ENCODE measurements around the gene NLGN2.

Gene NLGN2

DNA sequence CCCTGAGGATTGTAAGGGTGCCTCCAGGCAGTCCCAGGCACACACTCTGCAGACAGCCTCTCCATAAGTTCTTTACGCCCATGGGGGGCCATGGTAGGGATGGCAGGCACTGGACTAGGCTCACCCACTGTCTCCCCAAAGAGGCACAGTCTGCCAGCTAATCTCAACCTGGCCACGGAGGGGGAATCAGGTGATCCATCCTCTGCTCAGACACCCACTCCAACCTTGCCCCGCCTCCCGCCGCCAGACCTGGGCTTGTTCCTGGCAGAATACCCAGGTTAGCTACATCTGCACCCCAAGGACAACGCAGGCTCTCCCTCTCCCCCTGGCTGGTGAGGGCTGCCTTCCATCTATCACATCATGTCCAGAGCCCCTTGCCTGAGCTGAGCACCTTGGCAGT, 1.2 kb downstream of the NLGN2 start:
- no peak for DNase-seq
- in situ Hi-C loops (cut with MboI; ENCODE audit: low pct_unique_long_range_greater_than_20kb, low sequenced_read_pairs): no loop called here

DNA sequence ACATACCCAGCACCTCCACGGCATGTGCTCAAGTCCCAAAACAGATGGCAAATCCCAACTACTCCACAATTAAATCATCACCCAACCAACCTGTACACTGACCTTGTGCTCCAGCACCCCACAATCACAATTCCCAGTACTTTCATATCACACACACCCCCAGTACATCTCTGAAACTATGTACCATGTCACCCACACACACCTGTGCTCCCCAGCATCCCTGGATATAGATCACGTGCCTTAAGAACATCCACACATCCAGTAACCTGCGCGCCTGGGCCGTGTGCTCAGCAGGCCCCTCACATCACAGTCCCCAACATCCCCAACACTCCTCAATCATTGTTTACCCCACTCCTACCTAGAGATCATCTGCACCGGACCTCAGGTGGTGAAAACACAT, 2.1 kb downstream of the NLGN2 start:
- DNase-seq: no peak
- in situ Hi-C loops (cut with MboI; ENCODE audit: low pct_unique_long_range_greater_than_20kb, low sequenced_read_pairs): no loop called here

DNA sequence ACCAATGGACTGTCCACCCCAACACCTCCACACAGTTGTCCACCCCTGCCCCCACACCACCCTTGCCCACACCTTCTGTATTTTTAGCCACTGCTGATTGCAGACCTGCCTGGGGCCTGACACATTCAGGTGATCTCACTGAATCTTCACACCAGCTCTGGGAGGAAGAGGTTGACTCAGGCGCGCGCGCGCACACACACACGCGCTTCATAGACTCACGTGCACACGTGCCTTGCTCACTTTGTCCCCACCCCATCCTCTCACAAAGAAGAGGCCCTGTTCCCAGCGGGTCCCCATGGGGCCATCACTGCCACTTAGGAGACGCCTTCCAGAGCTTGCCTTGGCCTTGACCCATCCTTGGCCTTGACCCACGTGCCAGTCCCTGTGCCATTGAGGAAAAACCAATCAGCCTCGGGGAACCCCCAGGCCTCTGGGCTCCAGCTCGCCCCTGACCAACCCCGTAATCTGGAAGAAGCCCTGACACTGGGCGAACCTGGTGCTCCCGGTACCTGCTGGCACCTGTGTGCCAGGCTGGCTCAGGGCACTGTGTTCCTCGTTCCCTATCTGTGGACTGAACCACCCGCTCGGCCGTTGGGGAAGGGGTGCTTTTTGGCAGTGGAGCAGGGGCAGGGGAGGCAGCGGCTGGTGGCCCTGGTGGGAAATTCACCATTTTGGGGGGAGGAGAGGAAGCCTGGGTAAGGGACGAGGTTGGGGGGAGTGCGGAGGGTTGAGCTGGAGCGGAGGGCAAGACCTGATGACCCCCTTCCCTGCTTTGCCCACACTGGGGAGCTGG, 3.2 kb downstream of the NLGN2 start:
- in situ Hi-C loops (cut with MboI; ENCODE audit: low pct_unique_long_range_greater_than_20kb, low sequenced_read_pairs): no loop called here
- no peak for DNase-seq

DNA sequence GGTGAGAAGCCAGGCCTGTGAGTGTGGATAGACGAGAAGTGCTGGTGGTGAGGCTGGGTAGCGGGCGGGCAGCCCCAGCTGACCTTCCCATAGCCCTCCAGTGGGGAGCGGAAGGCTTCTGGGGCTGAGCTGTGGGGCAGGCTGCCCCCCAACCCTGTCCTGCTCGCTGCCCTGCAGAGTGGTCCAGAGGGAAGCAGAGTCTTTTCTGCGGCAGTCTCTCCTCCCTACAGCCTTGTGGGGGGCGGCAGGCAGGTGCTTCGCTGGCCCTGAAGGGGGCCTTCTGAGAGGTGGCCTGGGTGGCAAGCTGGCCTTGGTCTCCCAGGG, 3.7 kb downstream of the NLGN2 start:
- DNase-seq: no peak
- in situ Hi-C loops (cut with MboI; ENCODE audit: low pct_unique_long_range_greater_than_20kb, low sequenced_read_pairs): no loop called here

DNA sequence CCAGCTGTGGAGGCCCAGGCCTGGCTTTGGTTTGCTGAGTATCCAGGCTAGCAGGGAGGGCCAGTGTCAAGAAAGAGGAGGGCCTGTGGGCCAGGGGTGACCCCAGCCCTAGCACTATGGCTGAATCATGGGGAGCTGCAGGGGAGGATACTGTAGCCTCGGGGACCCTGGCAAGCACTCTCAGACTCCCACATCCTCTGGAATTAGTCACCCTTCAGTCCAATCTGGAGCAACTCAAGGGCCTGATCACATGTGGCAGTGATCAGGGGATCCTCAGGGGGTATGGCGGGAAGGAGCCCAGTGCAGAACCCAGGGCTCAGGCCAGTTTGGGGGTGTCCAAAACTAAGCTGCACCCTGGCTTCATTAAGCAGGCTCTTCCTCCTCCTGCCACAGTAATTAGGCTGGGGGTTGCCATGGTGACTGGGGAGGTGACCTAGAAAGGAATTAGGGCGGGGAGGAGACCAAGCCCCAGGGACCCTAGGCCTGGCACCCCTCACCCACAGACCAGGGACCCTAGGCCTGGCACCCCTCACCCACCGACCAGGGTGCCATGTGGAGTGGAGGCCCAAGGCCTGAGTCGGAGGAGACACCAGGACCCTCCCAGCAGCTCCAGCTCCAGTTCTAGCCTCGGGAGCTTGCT, 5.8 kb downstream of the NLGN2 start:
- DNase-seq: no peak
- in situ Hi-C loops (cut with MboI; ENCODE audit: low pct_unique_long_range_greater_than_20kb, low sequenced_read_pairs): no loop called here

DNA sequence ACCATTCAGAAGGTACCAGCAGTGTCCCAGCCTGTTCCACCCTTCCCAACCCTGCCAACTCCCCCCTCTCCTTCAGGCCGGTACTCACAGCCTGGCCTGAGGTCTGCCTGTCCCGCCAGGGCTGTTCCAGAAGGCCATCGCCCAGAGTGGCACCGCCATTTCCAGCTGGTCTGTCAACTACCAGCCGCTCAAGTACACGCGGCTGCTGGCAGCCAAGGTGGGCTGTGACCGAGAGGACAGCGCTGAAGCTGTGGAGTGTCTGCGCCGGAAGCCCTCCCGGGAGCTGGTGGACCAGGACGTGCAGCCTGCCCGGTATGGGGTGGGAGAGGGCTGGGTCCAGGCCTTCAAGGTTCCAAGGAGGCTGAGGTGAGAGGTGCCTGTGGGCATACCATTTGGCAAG, 7.2 kb downstream of the NLGN2 start:
- DNase-seq: no peak
- in situ Hi-C loops (cut with MboI; ENCODE audit: low pct_unique_long_range_greater_than_20kb, low sequenced_read_pairs): no loop called here

DNA sequence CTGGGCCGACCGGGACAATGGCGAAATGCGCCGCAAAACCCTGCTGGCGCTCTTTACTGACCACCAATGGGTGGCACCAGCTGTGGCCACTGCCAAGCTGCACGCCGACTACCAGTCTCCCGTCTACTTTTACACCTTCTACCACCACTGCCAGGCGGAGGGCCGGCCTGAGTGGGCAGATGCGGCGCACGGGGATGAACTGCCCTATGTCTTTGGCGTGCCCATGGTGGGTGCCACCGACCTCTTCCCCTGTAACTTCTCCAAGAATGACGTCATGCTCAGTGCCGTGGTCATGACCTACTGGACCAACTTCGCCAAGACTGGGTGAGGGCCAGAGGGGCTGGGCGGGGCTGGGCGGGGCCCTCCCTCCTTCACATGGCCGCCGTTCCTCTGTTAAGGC, 8.1 kb downstream of the NLGN2 start:
- in situ Hi-C loops (cut with MboI; ENCODE audit: low pct_unique_long_range_greater_than_20kb, low sequenced_read_pairs): no loop called here
- no peak for DNase-seq

DNA sequence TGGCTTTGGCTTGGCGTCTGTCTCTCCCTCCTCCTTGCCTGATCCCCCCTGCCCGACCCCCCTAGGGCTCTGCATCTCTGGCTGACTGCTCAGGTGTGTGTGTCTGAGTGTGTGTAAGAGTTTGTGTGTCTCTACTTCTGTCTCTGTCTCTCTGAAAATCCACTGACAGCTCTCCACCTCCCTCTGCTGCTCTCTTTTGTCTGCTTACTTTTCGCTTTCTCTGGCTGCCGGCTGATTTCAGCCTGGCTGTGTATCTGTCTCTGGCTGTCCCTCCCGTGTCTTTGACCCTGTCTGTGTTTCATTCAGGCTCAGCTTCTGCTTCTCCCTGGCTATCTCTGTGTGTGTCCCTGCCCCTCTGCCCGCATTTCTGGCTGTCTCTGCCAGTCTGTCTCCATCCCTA, 8.7 kb downstream of the NLGN2 start:
- in situ Hi-C loops (cut with MboI; ENCODE audit: low pct_unique_long_range_greater_than_20kb, low sequenced_read_pairs): no loop called here
- DNase-seq: no peak

DNA sequence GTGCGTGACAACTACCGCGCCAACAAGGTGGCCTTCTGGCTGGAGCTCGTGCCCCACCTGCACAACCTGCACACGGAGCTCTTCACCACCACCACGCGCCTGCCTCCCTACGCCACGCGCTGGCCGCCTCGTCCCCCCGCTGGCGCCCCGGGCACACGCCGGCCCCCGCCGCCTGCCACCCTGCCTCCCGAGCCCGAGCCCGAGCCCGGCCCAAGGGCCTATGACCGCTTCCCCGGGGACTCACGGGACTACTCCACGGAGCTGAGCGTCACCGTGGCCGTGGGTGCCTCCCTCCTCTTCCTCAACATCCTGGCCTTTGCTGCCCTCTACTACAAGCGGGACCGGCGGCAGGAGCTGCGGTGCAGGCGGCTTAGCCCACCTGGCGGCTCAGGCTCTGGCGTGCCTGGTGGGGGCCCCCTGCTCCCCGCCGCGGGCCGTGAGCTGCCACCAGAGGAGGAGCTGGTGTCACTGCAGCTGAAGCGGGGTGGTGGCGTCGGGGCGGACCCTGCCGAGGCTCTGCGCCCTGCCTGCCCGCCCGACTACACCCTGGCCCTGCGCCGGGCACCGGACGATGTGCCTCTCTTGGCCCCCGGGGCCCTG, 9.5 kb downstream of the NLGN2 start:
- in situ Hi-C loops (cut with MboI; ENCODE audit: low pct_unique_long_range_greater_than_20kb, low sequenced_read_pairs): no loop called here

DNA sequence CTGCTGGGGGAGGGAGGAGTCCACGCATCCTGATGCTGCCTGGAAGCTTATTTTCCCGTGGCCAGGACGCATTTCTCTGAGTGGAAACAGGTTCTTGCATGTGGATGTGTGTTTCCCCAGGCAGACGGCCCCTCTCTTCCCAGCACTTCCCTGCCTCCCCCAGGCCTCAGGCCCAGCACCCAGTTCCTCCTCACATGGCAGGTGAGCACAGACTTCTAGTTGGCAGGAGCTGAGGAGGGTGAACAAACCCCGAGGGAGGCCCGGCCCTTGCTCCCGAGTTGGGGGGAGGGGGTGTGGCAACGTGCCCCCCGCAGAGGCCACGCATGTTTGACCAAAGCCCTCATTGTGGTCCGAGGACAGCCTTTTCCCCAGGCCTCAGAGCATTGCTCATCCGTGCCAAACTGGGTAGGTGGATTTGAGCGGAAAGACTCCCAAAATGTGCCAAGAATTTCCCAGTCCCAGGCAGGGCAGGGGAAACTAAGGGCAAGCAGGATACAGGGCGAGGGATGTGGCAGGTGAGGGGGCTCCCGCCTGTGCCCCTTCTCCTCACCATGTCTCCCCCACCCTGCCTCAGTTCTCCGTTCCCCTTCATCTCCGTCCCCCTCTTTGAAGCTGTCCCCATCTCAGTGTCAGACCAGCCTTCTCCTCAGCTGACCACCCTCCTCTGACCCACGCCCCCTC, 11.0 kb downstream of the NLGN2 start:
- DNase-seq: no peak
- in situ Hi-C loops (cut with MboI; ENCODE audit: low pct_unique_long_range_greater_than_20kb, low sequenced_read_pairs): no loop called here

More for the DNA sequence above, 9.5 kb downstream of the NLGN2 start:
- no peak for DNase-seq

DNA sequence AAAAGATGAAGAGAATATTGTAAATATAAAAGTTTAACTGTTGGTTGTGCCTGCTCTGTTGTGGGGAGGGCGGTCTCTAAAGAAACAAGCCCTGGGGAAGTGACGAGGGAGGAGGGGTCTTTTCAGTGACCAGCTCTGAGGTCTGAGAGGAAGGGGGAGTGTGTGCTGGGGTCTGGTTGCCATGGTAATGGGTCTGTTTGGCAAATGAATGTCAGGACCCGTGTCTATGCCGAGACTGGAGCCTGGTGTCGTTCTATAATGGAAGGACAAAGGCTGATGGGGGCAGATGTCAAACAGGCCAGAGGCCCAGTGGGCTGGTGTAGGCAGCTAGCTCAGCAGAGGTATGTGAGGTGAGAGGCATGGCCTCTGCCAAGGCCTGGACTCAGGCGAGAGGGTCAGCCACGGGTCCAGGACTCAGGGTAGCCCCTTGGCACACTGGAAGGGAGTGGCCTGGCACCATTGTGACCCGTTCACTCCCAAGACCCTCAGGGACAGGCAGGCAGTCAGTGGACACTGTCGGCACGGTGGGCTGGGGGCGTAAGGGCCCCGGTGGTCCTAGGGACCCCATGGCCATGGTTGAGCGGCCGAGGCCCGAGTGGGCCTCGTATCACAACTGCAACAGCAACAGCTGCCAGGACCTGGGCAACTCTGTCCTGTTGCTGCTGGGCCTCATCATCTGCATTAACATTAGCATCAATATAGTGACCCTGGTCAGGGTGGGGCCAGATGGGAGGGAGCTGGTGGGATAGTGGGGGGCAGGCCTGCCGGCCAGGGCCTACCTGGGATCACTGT, 12.4 kb downstream of the NLGN2 start, which contains the start of gene SPEM1:
Gene SPEM1 (plus strand): TSS at position 506 of the 792 bp plus-strand sequence. CDS start 61 bp downstream, at position 567.
- DNase-seq: no peak
- in situ Hi-C loops (cut with MboI; ENCODE audit: low pct_unique_long_range_greater_than_20kb, low sequenced_read_pairs): no loop called here

DNA sequence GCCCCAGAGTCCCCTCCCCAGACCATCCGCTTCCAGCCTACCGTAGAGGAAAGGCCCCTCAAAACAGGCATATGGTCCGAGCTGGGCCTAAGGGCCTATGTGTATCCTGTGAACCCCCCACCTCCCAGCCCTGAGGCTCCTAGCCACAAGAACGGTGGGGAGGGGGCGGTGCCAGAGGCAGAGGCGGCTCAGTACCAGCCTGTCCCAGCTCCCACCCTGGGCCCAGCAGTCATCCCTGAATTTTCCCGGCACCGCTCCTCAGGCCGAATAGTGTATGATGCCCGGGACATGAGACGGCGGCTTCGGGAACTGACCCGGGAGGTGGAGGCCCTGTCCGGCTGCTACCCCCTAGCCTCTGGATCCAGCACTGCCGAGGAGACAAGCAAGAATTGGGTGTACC, 13.5 kb downstream of the NLGN2 start:
- no peak for DNase-seq
- in situ Hi-C loops (cut with MboI; ENCODE audit: low pct_unique_long_range_greater_than_20kb, low sequenced_read_pairs): no loop called here

DNA sequence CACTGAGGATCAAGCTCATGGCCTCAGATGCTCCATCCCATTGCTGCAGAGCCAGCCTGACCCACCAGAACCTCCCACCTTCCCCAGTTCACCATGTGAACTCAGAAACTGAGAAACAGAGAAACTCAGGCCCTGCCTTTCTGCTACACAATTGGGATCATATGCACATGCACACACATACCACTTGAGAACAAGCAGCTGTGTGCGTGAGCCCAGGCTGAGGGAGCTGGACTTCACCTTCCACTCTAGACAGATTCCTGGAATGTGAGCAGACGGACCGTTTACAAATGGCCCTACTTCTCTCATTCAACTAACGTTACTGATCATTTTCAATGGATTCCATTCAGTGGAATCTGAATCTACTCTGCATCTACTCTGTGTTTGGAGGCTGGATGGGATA, 16.0 kb downstream of the NLGN2 start:
- in situ Hi-C loops (cut with MboI; ENCODE audit: low pct_unique_long_range_greater_than_20kb, low sequenced_read_pairs): no loop called here
- DNase-seq: no peak

DNA sequence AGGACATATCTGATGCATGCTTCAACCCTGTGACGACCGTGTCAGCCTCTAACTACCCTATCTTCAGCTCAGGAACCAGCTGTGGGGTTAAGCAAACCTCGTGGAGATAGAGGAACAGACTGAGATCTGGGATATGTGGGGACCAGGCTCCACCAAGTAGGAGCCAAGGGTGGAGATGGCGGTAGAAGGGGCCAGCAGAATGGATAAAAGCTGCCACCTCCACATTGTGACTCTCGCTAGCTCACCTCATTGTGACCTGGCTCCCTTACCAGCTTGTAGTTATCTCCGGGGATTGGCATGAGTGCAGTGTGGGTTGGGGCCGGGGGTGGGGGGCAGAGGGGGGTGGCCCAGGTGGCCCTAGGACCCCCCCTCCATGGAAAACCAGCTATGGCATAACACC, 17.7 kb downstream of the NLGN2 start, which contains the start of gene SPEM2:
Gene SPEM2 (plus strand): TSS at position 301 of the 400 bp plus-strand sequence. CDS start 73 bp downstream, at position 374.
- DNase-seq: no peak
- in situ Hi-C loops (cut with MboI; ENCODE audit: low pct_unique_long_range_greater_than_20kb, low sequenced_read_pairs): no loop called here

DNA sequence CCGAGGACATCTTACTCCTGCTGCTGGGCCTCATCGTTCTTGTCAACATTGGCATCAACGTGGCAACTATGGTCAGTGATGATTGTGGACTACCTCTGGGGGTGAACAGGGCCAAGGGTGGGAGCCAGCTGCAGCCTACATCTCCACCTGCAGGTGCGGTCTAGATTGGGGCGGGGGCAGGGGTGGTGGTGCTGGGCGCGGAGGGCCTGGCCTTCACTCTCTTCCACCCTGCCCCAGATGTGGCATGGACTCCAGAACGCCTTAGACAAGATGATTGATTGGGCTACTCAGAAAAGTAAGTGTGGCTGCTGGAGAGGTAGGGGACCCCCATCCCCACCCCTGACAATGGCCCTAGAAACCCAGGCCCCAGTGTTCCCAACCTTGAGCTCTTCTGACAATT, 18.1 kb downstream of the NLGN2 start:
- no peak for DNase-seq
- in situ Hi-C loops (cut with MboI; ENCODE audit: low pct_unique_long_range_greater_than_20kb, low sequenced_read_pairs): no loop called here

DNA sequence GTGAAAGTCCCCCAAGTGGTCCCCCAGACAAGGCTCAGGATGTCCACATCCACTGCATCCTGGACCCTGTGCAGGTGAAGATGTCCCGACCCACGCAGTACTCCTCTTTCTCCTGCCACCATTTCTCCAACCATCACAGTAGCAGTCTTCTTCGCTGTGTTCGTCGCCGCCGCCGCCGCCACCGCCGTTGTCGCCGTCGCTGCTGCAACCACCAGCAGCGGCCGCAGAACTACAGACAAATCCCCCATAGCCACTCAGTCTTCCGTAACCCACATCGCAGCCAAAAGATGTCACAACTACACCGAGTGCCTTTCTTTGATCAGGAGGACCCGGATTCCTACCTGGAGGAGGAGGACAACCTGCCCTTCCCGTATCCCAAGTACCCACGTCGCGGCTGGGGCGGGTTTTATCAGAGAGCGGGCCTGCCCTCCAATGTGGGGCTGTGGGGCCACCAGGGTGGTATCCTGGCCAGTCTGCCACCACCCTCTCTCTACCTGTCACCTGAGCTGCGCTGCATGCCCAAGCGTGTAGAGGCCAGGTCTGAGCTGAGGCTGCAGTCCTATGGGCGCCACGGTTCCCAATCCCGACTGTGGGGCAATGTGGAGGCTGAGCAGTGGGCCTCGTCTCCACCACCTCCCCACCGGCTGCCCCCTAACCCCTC, 18.7 kb downstream of the NLGN2 start:
- in situ Hi-C loops (cut with MboI; ENCODE audit: low pct_unique_long_range_greater_than_20kb, low sequenced_read_pairs): no loop called here
- DNase-seq: no peak

DNA sequence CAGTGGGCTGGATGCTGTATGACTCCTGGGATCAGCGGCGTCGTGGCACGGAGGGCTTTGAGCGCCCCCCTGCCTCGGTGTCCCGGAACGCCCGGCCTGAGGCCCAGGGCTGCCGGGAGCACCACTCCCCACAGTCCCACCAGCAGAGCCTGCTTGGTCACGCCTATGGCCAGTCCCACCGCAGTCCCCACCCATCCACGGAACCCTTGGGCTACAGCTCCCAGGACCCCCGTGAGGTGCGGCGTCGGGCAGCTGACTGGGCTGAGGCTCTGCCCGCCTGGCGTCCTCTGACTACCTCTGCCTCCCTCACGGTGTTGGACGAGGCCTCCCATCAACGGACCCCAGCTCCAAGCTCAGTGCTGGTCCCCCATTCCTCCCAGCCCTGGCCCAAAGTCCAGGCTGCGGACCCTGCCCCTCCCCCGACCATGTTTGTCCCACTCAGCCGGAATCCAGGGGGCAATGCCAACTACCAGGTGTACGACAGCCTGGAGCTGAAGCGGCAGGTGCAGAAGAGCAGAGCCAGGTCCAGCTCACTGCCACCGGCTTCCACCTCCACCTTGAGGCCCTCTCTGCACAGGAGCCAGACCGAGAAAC, 19.3 kb downstream of the NLGN2 start:
- DNase-seq: no peak
- in situ Hi-C loops (cut with MboI; ENCODE audit: low pct_unique_long_range_greater_than_20kb, low sequenced_read_pairs): no loop called here

DNA sequence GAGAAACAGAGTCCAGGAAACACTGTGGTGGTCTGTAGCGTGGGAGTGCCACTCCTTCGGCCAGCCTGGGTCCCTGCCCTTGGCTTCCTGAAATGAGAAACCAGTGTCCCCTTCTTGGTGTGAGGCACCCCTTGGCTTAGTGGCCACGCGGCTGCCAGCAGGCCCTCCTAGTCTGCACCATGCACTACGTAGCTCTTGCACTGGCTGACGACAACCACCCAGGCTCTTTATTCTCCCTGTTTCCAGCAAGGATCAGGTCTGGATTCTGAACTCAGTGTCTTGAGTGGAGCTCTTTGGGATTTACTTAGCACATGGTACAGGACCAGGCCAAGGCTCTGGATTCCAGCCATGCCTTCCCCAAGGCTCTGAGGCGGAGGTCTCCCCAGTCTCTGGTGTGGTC, 19.9 kb downstream of the NLGN2 start:
- no peak for DNase-seq
- in situ Hi-C loops (cut with MboI; ENCODE audit: low pct_unique_long_range_greater_than_20kb, low sequenced_read_pairs): no loop called here

Data from KBM-7 (cell line).